ENCODE results near the gene SGMS1. TPM values are rescaled to one million over a fixed set of nuclear protein-coding genes. Genes with fewer than 3 reads are reported as not detected.

The SGMS1 gene
- total and polyA plus RNA-seq, 10 donors: 5.9 to 84.3 (median 34.6) TPM

- Histone ChIP-seq H3K27me3 (replicated peaks in 1 of 7) (no peaks in the 10 kb centered on the region), H3K36me3 (no peaks in the 10 kb centered on the region), H3K4me3 (no peak overlapping the region), H3K4me1 (peaks cover 9 to 88% (median 31%) of the 10 kb centered on the region in 6 donors), H3K27ac (no peak overlapping the region), H3K9me3 (no peaks in the 10 kb centered on the region)
- TF ChIP-seq CTCF (IDR thresholded peaks at IDR 0.05 in 8 of 11, conservative IDR thresholded peaks at IDR 0.05 in 3 of 11) (peak in 2 of 11 experiments; percentile 21 to 25), POLR2AphosphoS5 (IDR thresholded peaks at IDR 0.05) (no peak), POLR2A (IDR thresholded peaks at IDR 0.05) (no peak)
- 72 to 90% (median 87%) methylated on average over 7 of the region's 7 CpGs for WGBS, 5 donors
- no peak for DNase-seq
- intact Hi-C loops (cut with DNase I; ENCODE audit: low total_unique reads): loop anchor here (10.0 kb wide), 1 partner anchor 60 kb away; no protein-coding TSS in a partner anchor
Measured at GRCh38 chr10:50614444-50615137, 9.2 kb downstream of the SGMS1 start.

GRCh38 chr10:50613726-50614443 lies 9.9 kb downstream of the SGMS1 start:
- no peak for TF ChIP-seq CTCF (IDR thresholded peaks at IDR 0.05 in 8 of 11, conservative IDR thresholded peaks at IDR 0.05 in 3 of 11)
- H3K27ac ChIP-seq: no peak overlapping the region
- no peaks in the 10 kb centered on the region for H3K36me3 ChIP-seq
- H3K27me3 ChIP-seq (replicated peaks in 1 of 7): no peaks in the 10 kb centered on the region
- intact Hi-C loops (cut with DNase I; ENCODE audit: low total_unique reads): loop anchor here (10.0 kb wide), 1 partner anchor 59 kb away; no protein-coding TSS in a partner anchor
- H3K9me3 ChIP-seq: no peaks in the 10 kb centered on the region
- H3K4me1 ChIP-seq: peaks cover 5 to 81% (median 26%) of the 10 kb centered on the region in 6 donors
- WGBS, 5 donors: 87 to 93% (median 93%) methylated on average over 4 of the region's 4 CpGs
- no peak for DNase-seq
- H3K4me3 ChIP-seq: no peak overlapping the region

- no peak for TF ChIP-seq POLR2AphosphoS5 (IDR thresholded peaks at IDR 0.05)
- TF ChIP-seq POLR2A (IDR thresholded peaks at IDR 0.05): no peak
- TF ChIP-seq CTCF (IDR thresholded peaks at IDR 0.05 in 8 of 11, conservative IDR thresholded peaks at IDR 0.05 in 3 of 11): no peak
- H3K27ac ChIP-seq: no peak overlapping the region
- intact Hi-C loops (cut with DNase I; ENCODE audit: low total_unique reads): loop anchor here (10.0 kb wide), 1 partner anchor 58 kb away; no protein-coding TSS in a partner anchor
- H3K9me3 ChIP-seq: no peaks in the 10 kb centered on the region
- no peak for DNase-seq
- H3K4me1 ChIP-seq: peaks cover 0 to 76% (median 19%) of the 10 kb centered on the region in 6 donors
- no peak overlapping the region for H3K4me3 ChIP-seq
- no peaks in the 10 kb centered on the region for H3K36me3 ChIP-seq
- WGBS, 5 donors: 65 to 84% (median 72%) methylated on average over 2 of the region's 2 CpGs
- no peaks in the 10 kb centered on the region for H3K27me3 ChIP-seq (replicated peaks in 1 of 7)
Measured at GRCh38 chr10:50613150-50613549, 10.6 kb downstream of the SGMS1 start.

GRCh38 chr10:50610368-50610767 lies 13.4 kb downstream of the SGMS1 start:
- H3K4me1 ChIP-seq: peaks cover 3 to 81% (median 33%) of the 10 kb centered on the region in 6 donors
- intact Hi-C loops (cut with DNase I; ENCODE audit: low total_unique reads): loop anchor here (10.0 kb wide), 1 partner anchor 56 kb away; no protein-coding TSS in a partner anchor

More at GRCh38 chr10:50610368-50610767, 13.4 kb downstream of the SGMS1 start:
- TF ChIP-seq CTCF (IDR thresholded peaks at IDR 0.05 in 8 of 11, conservative IDR thresholded peaks at IDR 0.05 in 3 of 11): no peak
- TF ChIP-seq POLR2A (IDR thresholded peaks at IDR 0.05): no peak
- no peak for TF ChIP-seq POLR2AphosphoS5 (IDR thresholded peaks at IDR 0.05)
- 77 to 87% (median 85%) methylated on average over 4 of the region's 4 CpGs for WGBS, 5 donors
- Histone ChIP-seq H3K36me3 (no peaks in the 10 kb centered on the region), H3K27me3 (replicated peaks in 1 of 7) (no peaks in the 10 kb centered on the region), H3K4me3 (no peak overlapping the region), H3K27ac (no peak overlapping the region), H3K9me3 (no peaks in the 10 kb centered on the region)
- no peak for DNase-seq
